HL-60/S4 treated with phorbol 12-myristate 13-acetate at 8.2 ng/mL for 4 days and 3 days (cell line): Measurements from ENCODE around the gene IFIT1B.
"Not testable (repeated sequence)": the region's sequence is repeated elsewhere in the genome, so short reads cannot be mapped to it uniquely, and the experiment has no call there.

Experiments used
- in situ Hi-C: fragments of 300-500 bp; cut with MboI; formaldehyde crosslinking; loops from 2 replicates; pipeline ENCODE4 v1.15.0; 2022; ENCODE audit warnings: low sequenced_read_pairs

Gene IFIT1B

GRCh38 chr10:89411135-89411534 lies 33.3 kb downstream of the IFIT1B start:
- in situ Hi-C loops = not testable (repeated sequence)

- in situ Hi-C loops = not testable (repeated sequence)
Measured at GRCh38 chr10:89412276-89412675, 34.4 kb downstream of the IFIT1B start.

DNA sequence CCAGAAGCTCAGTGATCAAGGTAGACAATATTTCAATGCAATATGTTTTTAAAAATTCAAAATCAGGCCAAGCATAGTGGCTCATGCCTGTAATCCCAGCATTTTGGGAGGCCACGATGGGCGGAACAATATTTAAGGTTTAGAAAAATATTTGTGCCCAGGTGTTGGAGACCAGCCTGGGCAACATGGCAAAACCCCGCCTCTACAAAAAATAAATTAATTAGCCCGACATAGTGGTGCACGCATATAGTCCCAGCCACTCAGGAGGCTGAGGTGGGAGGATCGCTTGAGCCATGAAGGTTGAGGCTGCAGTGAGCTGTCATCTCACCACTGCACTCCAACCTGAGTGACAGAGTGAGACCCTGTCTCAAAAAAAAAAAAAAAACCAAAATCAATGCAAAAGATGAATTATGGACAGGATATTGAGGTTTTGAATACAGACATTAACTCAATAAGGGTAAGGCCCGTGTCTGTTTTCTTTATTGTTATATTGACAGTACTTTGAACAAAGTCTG lies 35.6 kb downstream of the IFIT1B start:
- in situ Hi-C loops = no loop called here

GRCh38 chr10:89414146-89414878 lies 36.5 kb downstream of the IFIT1B start, which contains the start of gene IFIT5:
IFIT5 (plus strand) TSS chr10:89414568; CDS start chr10:89414799, 231 bp downstream.
- in situ Hi-C loops = no loop called here

DNA sequence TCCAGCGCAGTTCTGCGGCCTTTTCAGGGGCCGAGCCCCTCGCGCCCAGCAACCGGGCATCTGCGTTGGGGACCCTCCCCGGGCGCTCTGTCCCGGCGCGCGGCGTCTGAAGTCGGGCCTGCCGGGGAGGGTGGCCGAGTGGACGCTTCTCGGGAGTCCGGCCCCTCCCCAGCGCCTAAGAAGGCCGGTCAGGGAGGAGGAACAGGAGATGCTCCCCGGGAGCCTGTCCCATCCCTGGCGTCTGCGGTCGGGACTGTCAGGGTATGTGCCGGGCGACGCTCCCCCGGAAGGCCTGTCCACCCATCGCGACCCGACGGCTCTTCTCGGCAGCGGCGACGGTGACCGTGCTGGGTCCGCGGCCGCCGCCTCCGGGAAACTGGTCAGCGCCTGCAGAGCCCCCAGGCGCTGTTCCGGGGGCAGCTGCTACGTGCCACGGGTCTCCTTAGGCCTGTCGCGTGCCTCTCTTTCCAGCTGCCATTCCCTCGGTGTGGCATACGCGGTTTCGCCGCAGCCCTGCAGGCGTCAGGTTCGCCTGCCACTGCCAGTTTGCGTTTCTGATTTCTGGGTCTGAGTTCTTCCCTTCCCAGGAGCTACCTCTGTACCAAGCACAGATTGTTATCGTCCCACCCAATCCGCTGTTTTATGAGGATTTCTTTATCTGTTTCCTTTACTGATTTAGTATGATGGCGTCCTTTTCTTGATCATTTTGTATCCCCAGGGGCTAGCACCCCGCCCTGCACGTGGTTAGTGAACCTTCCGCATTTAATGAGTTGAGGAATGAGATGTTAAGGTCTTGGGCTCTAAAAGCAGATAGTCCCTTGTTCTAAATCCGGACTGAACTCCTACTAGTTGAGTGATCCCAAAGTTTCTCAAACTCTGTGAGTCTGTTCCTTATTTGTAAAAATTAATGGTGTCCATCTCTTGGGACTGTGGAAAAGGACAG lies 37.3 kb downstream of the IFIT1B start:
- in situ Hi-C loops = no loop called here

- in situ Hi-C loops = no loop called here
Measured at GRCh38 chr10:89416465-89416864, 38.6 kb downstream of the IFIT1B start.

- in situ Hi-C loops = no loop called here
Measured at GRCh38 chr10:89419548-89419947, 41.7 kb downstream of the IFIT1B start.

GRCh38 chr10:89421018-89421476 lies 43.2 kb downstream of the IFIT1B start:
- in situ Hi-C loops = no loop called here

DNA sequence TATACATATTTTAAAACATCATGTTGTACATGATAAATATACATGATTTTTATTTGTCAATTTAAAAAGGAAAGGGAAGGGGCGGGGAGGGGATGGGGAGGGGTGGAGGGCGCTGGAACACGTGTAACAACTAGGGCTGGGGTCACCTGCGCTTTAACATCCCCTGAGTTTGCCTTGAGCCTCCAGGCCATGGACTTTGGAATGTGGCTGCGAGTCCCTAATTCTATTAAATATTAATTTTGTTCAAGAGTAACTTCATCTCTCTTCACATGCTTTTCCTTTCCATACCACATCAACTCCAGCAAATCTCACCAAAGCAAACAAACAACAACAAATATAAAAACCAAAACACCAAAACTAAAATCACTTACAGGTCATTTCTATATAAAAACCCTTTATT lies 47.1 kb downstream of the IFIT1B start:
- in situ Hi-C loops = no loop called here

- in situ Hi-C loops = no loop called here
Measured at GRCh38 chr10:89426230-89426868, 48.5 kb downstream of the IFIT1B start.

DNA sequence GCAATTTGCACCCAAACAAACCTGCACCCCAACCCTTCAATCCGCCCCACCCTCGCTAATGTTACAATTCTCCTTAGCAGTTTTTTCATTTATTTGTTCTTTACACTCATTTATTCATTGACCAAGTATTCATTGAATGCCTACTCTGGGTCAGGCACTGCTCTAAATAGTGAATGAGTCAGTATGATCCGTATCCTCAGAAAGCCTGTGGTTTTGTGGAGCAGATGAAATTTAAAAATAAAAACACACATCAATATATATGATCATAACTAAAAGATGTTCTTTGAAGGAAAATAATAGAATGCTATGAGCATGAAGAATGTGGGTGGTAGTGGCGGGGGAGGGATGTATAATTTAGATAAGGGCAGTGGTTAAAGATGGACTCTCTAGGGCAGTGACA lies 49.8 kb downstream of the IFIT1B start:
- in situ Hi-C loops = no loop called here

- in situ Hi-C loops = no loop called here
Measured at GRCh38 chr10:89428877-89429276, 51.0 kb downstream of the IFIT1B start.

DNA sequence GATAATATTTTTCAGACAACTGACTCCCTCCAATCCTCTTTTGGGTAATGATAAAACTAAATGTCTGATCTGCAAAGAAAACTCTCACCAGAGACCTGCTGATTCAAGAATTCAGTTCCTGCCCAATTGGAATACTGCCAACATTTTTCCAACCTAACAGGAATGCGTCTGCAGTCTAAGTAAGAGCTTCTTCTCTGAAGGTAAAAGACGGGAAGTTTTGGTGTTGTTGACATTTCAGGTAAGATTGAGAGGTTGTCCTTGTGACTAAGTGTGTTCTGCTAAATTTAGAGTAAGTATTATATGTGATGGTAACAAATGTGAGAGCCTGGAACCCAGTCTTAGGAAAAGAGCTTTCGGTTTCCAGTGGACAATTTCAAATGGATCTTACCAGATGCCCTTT lies 54.1 kb downstream of the IFIT1B start:
- in situ Hi-C loops = no loop called here
